GM21825 (cell line): ENCODE results near the gene HUWE1.
"Not testable (repeated sequence)": the region's sequence is repeated elsewhere in the genome, so short reads cannot be mapped to it uniquely, and the experiment has no call there.

ENCODE experiments used
- ATAC-seq: cut with Tn5 transposase; IDR thresholded peaks from one replicate; pipeline ENCODE4 v1.9.1; 2021; ENCODE audit warnings: mild to moderate bottlenecking, moderate library complexity; ENCODE audit not compliant: unreplicated experiment

Gene HUWE1

DNA sequence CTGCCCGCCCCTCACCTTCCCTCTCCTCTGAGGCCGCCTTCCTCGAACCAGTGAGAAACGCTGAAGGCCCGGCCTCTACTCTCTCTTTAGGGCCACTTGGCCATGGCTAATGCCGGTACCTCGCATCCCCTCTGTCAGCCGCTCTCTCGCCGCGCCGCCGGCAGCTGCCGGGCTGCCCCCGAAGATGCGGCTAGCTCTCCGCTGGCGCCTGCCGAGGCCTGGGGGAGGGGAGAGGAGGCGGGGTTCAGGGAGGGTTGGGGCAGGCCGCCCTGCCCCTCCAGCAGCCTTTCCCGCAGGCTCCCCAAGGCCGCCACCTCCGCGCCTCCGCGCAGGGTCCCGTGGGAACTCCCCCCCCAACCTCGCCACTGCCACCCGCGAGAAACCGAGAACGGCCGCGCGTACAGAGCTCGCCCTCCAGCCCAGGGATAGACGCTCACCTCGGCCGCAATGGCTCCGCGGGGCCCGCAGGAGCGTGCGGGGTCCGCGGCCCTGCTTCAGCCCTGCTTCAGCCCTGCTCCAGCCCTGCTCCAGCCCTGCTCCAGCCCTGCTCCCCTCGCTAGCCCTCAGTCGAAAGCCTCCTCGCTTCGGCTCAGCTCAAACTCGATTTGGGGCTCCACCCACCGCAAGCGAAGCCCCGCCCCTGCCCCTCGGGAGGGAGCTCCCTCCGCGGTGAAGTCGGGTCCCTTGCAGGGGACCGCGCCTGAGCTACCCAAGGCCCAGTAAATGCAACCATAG lies at the start of gene HUWE1:
Gene HUWE1 (minus strand): TSS at position 569 of the 735 bp plus-strand sequence. CDS start 32,612 bp downstream, outside the sequence.
- peak; percentile 44 for ATAC-seq

GRCh38 chrX:53732797-53733196 lies 46.3 kb upstream of the HUWE1 start:
- ATAC-seq = no peak

DNA sequence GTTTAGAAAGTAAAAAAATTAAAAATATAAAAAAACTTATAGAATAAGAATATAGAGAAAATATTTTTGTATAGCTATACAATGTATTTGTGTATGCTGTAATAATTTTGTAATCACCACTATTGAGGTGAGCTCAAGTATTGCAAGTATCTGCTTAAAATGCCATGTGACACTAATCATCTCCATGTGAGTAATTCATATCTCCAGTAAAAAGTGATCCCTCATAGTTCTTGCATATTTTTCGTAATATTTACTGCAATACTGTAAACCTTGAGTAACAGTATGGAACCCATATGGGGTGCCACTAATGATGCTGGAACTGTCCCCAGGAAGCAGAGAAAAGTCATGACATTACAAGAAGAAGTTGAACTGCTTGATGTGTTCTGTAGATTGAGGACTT lies 43.2 kb upstream of the HUWE1 start:
- ATAC-seq = no peak

DNA sequence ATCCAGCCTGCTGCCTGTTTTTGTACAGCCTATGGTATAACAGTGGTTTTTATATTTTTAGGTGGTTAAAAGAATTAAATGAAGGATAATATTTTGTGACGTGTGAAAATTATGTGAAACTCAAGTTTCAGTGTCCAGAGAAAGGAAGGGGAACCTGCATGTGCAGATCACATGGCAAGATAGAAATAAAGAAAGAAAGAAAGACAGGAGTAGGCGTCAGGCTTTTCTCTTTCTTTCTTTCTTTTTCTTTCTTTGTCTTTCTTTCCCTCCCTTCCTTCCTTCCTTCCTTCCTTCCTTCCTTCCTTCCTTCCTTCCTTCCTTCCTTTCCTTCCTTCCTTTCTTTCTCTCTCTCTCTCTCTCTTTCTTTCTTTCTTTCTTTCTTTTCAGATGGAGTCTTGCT lies 42.0 kb upstream of the HUWE1 start:
- ATAC-seq = no peak

- no peak for ATAC-seq
Observed at GRCh38 chrX:53724872-53725271, 38.4 kb upstream of the HUWE1 start.

- no peak for ATAC-seq
Observed at GRCh38 chrX:53723381-53723780, 36.9 kb upstream of the HUWE1 start.

- not testable (repeated sequence) for ATAC-seq
Observed at GRCh38 chrX:53721610-53722009, 35.1 kb upstream of the HUWE1 start.

GRCh38 chrX:53719666-53720065 lies 33.1 kb upstream of the HUWE1 start:
- not testable (repeated sequence) for ATAC-seq

DNA sequence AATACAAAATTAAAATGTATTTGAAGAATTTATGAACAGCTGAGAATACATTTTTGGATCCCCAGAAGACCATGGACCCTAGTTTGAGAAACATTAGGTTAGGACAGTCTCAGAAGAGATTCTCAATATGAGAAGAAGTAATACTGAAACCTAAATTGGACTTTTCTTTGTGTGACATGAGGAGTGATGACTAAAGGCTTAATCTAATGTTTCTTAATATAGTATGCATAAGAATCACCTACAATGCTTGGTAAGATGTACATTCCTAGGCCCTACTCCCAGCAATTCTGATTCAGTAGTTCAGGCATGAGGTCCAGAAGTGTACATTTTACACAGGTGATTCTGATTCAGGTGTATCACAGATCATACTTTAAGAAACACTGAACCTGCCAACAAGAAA lies 31.6 kb upstream of the HUWE1 start:
- no peak for ATAC-seq

GRCh38 chrX:53717205-53717604 lies 30.7 kb upstream of the HUWE1 start:
- no peak for ATAC-seq

DNA sequence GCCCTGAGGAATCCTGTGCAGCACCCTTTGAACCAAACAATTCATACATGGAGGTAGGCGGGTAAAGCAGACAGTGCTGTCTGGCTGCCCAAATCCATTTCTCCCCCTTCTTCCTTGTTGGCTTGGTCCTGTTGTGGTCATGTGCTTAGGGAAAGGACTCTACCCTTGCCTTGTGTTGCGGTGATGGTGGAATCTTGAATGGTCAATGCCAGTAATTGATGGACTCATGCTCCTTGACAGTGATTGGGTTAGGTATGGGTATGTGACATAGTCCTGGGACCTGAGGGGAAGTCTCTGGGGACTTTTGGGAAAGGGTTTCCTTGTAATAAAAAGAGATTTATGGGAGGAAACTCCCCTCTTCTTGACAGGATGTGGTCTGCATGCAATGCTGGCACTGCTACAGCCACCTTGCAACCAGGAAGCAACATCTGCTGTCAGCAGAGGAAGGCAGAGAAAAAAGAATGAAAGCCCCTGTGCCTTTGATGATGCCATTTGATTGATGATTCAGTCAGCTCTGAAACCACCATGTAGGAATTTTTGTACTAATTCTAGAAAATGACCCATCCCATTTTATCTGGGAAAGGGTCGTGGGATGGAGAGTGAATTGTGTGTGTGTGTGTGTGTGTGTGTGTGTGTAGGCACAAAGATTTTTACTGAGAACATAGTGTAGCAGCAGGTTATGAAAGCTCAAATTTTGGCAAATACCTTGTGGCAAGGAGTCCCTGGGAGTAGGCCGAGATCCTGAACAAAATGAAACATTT lies 30.0 kb upstream of the HUWE1 start:
- peak; percentile 43 for ATAC-seq

DNA sequence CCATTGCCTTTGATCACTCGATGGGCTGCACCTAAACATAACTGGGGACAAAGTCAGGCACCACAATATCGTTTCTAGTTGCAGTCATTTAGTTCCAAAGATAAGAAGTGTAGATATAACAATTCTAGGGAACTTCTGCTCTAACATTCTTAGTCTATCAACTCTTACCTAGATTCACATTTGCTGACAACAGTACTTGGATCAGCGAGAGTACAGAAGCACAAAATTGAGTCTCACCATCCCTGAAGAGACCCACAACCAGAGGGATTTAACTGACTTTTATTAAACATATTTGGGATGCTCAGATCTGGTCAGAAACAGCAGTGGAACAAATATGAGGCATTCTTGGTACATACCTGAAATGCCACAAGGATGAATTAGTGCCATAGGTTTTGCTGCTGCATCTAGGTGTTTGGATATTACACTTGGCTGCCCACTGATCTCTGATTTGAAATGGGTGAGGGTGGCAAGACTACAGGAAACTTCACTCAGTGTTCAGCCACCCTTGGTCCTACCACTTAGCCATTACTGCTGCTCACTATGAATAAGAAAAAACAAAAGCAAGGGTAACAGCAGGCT lies 28.9 kb upstream of the HUWE1 start:
- no peak for ATAC-seq

GRCh38 chrX:53714580-53715345 lies 28.2 kb upstream of the HUWE1 start:
- ATAC-seq = peak; percentile 72

GRCh38 chrX:53713987-53714579 lies 27.6 kb upstream of the HUWE1 start:
- ATAC-seq = no peak

GRCh38 chrX:53711436-53711835 lies 24.9 kb upstream of the HUWE1 start:
- no peak for ATAC-seq

DNA sequence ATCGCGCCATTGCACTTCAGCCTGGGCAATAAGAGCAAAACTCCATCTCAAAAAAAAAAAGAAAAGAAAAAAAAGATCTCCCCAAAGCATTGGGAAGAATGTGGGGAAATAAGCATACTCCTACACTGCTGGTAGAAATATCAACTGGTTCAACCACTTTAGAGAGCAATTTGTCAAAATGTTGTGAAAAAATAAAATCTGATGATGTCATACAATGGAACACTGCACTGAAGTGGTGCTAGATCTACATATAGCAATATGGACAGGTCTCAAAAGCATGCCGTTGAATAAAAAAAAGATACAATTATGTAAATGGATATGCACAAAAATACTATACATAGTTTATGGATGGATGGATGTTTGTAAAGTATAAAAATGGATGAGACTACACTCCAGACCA lies 18.3 kb upstream of the HUWE1 start:
- ATAC-seq = no peak

- ATAC-seq = peak; percentile 61
Observed at GRCh38 chrX:53704294-53704693, 17.8 kb upstream of the HUWE1 start.

GRCh38 chrX:53695946-53696549 lies 9.5 kb upstream of the HUWE1 start:
- ATAC-seq = no peak

DNA sequence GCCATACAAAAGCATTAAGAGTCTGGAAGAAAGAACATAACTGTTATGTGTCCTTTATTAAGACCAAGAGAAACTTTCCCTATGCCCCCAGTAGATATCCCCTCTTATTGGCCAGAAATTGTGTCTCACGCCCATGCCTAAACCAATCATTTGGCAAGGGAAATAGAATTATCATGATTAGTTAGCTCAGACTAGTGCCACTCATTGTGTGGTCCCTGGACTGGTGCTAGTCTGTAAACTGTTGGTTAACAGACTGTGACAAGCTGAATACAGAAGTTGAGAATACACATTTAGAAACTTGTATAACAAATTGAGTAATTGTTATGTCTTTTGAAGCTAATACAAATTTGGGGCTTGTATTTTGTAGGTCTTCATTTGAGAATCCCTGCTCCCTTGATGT lies 8.1 kb upstream of the HUWE1 start:
- no peak for ATAC-seq

DNA sequence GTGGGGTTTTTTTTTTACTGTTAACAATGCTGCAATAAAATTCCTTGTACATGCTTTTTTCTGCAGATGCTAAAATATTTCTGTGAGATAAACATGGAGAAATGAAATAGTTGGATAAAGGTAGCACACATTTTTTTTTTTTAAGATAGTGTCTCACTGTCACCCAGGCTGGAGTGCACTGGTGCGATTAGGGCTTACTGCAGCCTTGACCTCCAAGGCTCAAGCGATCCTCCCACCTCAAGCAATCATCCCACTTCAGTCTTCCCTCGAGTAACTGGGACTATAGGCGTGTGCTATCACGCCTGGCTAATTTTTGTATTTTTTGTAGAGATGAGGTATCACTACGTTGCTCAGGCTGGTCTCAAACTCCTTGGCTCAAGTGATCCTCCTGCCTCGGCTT lies 1.8 kb upstream of the HUWE1 start:
- no peak for ATAC-seq
